Measurements from ENCODE around the gene PHLDB2.
A peak's percentile ranks its signal among the peaks of the same experiment; 100 is the strongest.

Gene PHLDB2

DNA sequence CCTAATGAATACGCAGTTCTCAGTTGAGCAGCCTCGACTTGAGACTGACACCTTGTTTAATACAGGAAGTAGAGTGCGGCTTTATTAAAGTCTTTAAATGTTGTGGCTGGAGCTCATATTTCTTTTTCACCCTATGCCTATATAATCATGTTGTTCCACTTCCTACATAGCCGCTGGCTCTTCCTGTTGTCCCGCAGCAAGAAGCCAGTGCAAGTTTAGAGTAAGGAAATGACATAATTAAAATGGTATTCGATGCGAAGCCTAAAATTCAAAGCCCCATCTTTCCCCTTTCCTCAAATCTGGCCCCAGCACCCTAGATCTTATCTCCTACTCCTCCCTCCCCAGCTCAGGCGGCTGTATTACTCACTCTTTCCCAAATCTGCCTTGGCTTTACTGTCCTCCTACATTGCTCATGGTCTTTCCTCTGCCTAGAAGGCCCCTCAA, 7.5 kb upstream of the PHLDB2 start:
- no peak for DNase-seq

DNA sequence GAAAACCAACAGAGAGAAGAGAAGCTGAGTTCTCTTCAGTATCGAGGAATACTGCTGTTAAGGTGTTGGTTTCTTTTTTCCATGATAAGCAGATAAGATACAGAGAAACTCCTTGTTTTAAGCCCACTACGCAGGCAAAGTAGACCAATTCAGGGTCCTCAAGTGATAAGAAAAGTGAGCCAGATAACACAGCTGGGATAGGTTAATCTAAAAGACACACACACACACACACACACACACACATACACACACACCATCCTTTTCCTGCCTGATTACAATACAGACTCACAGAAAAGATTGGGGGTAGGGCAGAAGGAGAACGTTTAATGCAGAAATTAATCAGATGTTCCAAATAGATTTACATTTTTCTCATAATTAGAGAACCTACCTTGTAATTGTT, 6.5 kb upstream of the PHLDB2 start:
- DNase-seq, result no peak

DNA sequence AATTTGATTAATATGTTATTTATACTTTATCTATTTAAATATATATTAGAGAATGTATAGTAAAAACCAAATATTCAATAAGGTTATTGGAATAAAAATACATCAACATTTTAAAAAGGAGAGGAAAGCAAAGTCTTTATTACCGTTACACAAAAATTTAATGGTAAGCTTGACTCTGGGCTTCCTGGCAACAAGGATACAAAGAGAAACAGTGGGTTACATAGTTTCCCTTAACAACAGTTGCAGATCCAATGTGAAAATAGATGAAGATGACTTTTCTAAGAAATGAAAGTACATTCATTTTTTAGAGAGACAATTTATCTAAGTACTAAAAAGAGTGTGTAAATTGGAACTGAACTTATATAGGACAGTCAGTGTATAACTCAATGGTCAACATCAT, 6.0 kb upstream of the PHLDB2 start:
- DNase-seq, result no peak

DNA sequence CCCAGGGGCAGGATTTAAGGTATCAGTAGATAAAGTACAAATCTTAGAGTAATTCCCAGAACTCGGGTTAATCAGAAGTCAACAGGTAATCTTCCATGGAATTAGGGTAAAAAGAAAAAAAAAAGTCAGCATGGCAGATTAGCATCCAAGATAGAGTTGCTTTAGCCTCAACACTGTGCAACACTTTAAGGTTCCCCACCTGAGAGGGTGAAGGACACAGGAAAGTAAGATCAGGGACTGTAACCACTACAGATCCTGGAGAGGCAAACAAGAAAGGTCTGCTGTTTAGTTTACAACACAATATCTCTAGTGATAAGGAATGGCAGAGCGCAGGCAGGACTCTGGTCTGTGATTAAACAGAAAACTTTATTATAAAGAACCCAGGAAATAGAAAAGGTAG, 4.1 kb upstream of the PHLDB2 start:
- no peak for DNase-seq

DNA sequence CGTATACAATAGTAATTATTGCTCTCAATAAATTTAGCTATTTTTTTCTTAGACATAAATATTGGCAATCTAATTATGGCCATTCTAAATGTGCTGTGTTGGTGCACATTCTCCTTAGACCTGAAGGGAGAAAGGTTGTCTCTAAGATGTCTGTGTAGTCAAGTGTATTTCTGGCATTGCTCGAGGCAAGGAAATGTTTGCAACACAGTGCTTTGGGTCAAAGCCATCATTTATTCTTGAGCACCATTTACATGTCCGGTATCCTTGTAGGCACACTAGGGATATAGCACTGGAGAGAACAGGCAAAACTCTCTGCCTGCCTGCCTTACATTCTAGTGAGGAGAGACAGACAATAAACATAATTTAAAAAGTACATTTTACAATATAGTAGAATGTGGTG, 2.6 kb upstream of the PHLDB2 start:
- DNase-seq, result no peak

DNA sequence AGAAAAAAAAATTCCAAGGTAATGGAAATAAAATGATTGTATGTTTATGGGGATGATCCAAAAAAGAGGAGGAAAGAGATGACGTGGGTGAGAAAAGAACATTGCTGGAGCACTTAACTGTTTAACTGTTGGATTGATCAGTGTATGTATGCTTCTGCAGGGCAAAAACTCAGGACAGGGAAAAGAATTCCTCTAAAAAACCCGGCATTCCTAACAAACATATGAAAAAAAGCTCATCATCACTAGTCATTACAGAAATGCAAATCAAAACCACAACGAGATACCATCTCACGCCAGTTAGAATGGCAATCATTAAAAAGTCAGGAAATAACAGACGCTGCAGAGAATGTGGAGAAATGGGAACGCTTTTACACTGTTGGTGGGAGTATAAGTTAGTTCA, 1.6 kb upstream of the PHLDB2 start:
- no peak for DNase-seq

DNA sequence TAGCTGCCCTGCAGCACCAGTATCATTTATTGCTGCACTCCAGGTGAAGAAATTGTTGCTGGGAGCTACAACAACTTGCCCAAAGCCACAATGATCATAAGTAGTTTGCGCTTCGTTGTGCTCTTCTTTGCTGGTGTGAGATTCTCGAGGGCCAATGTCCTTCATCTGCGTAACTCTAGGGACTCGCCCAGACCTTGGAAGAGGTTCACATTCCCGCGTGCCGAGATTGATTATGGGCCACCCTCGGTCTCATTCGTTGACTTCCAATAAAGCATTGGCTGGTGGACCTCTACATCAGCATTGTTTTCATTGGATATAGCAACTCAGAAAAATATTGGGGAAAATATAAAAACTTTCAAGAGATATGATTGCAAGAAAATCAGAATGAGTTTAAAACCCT, 423 bp upstream of the PHLDB2 start:
- DNase-seq, result no peak

DNA sequence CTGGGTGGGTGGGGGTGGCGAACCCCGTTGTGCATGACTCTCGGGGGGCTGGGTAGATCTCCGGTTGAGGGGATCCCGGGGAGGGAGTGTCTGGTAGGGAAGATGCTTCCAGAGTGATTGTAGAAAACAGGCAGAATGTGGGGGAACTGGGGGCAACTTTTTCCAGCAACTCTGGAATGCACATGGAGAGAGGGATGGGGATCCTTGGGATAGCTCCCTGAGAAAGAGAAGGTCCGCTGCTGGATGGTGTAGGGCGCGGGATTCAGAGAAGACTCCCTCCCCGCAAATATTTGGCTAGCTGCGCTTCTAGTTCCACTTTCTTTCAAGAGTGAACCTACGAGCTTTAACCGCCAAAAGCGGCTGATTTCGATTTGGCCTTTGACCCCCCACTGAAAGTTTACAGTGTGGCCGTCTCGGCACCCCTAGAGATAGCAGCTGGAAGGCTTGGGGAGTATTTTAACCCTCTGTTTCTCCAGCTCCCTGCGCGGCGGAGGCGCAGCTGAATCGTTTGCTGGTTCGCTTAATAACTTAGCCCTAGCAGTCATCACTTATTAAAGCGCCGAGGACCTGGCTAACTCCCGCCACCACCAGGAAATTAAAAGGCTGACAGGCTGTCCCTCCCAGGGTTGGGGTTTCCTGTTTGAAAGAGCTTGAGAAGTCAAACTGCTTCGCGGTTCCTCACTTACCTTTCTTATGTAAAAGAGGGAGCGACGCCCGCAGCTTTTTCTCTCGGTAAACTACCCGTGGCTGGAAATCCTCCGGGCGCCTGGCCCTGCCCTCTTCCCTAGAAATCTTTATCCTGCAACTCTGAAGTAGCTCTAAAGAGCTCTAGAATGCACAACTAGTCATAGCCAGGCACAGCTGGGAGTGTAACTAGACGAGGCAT, 1.2 kb downstream of the PHLDB2 start:
- peak; percentile 61 for DNase-seq

DNA sequence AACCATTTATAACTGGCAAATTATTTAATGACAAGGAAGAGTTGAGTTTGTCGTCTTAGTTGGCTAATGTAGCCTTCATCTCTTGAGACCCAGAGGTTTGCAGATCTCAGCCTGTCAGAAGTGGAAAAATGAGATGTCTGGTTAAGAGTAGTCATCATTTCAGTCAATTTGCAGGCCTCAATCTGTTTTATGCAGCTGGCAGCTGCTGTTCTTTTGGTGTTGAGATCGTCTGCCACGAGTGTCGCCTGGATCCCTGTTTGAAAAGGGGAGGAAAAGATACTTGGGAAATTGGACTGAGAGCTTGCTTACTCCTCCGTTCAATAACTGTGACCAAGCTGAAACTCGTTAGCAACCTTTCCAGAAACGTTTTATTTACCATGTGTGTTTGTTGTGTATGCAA, 2.3 kb downstream of the PHLDB2 start:
- no peak for DNase-seq

DNA sequence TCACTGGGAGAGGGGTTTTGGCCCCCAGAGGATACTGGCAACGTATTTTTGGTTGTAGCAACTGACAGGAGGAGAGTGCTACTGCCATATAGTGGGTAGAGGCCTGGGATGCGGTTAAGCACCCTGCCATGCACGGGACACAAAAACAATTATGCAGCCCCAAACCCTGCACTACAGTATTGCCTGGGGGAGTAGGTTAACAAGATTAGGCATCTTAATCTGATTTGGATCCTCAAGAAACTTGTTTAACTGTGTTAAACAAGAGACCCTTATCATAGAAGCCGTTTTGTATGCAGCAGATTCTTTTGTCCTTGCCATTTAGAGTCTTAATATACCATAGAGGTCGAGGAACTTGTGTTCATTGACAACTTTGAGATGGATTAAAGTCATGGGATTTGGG, 3.4 kb downstream of the PHLDB2 start:
- DNase-seq, result no peak

DNA sequence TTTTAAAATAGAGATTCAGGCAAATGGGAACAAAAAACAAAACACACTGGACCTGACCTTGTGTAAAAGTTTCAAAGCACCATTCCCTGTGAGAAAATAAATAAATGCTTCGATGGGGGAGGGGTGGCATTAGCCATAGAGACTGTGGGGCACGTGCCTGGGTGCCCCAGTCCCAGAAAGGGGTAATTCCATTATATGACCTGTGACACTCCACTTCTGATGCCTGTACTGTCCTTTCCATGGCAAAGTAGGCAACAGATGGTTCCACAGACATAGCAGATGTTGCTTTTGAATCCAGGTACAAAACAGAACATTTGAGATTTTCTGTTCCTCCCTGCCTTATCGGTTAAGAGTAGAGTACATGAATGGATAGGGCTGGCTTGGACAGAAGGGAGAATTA, 3.9 kb downstream of the PHLDB2 start:
- DNase-seq, result no peak

DNA sequence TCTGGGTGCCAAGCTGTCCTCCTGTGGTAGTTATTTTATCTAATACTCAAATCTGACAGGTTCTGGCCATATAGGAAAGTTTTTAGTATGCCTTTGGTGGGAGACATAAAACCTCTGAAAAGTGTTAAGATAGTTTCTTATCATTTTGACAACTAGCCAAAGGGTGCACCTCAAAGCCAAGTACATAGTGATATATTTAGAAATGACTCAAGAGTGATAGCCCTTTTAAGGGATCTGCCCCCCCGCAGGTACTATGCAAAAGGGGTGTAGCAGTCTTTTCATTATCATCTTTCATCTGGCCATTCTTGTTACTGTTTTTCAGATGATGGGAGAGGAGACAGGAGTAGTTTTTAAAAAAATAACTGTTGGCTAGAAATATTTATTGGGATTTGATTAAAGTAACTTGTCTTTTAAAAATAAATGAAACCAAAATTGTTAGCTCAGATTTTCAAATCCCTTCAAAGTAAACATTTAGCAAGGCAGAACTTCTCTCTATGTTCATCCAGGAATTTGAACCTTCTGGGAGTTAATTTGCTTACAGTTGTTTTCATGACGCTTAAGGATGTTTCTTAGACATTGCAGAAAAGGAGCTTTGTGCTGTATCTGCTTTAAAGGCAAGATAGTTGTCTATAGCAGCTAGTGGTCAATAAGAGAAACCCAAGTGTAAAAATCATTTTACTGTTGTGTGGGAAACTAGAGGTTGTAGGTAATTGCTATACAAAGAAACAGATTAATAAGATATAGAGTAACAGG, 5.1 kb downstream of the PHLDB2 start:
- DNase-seq, result no peak

DNA sequence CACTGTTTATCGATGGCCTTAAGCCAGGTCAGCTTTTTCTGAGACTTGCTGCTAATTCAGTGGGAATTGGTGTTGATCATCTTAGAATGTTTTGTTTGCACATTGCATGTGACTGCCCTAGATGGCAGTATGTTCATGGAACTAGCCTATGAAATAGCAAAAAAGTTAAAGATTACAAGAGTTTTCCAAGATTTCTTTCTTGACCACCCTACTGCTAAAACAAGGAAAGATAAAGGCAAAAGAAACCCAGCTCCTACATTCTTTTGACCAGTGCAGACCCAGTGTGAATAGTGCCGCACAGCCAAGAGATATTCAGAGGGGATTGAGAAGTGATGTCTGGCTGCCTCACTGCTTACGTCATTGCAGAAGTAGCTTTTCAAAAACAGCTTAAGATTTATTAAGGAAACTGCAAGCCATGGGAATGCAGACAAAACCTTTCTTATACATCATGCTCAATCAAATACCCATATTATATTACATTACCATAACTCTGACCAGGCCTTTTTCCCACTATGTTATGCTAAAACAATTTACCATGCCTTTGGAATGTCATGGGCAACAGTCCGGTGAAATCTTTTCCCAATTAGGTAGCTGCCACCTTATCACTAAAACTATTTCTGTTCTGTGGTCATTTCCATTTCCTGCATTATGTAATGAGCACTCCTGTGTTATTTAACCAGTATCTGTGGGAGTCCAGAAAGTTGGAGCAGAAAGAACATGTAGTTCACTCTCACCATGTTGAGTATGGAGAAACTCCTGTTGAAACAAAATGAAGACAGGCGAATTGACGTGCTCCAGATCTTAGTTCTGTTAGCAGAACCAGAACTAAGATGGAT, 6.0 kb downstream of the PHLDB2 start:
- DNase-seq, result no peak

DNA sequence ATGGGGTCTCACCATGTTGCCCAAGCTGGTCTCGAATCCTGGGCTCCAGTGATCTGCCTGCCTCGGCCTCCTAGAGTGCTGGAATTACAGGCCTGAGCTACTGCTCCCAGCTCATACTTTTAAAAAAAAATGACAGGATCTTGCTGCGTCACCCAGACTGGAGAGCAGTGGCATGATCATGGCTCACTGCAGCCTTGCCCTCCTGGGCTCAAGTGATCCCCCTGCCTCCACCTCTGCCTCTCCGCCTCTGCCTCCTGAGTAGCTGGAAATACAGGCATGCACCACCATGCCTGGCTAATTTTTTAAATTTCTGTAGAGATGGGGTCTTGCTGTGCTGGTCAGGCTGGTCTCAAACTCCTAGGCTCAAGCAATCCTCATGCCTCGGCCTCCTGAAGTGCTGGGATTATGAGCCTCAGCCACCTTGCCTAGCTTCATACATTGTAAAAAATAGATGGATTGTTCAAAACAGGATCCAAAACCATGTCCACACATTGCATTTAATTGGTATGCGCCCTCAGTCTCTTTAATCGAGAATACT, 8.9 kb downstream of the PHLDB2 start:
- no peak for DNase-seq

DNA sequence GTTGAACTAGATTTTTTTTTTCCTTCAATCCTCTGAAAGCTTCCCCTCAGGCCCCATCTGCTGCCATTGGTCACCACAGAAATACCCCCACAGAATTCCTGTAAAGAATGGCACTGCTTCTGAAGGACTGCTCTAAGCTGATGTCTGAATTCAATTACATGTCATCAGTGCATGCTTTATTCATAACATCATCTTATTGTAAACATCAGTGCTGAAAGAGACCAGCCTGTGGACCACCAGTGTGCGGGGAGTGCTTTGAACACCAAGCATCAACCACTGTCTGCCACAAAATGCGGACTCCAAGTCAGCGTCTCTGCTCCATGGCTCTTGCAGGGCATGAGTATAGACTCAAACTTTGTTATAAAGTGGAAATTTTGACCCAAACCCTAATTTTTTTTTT, 11.6 kb downstream of the PHLDB2 start:
- no peak for DNase-seq

DNA sequence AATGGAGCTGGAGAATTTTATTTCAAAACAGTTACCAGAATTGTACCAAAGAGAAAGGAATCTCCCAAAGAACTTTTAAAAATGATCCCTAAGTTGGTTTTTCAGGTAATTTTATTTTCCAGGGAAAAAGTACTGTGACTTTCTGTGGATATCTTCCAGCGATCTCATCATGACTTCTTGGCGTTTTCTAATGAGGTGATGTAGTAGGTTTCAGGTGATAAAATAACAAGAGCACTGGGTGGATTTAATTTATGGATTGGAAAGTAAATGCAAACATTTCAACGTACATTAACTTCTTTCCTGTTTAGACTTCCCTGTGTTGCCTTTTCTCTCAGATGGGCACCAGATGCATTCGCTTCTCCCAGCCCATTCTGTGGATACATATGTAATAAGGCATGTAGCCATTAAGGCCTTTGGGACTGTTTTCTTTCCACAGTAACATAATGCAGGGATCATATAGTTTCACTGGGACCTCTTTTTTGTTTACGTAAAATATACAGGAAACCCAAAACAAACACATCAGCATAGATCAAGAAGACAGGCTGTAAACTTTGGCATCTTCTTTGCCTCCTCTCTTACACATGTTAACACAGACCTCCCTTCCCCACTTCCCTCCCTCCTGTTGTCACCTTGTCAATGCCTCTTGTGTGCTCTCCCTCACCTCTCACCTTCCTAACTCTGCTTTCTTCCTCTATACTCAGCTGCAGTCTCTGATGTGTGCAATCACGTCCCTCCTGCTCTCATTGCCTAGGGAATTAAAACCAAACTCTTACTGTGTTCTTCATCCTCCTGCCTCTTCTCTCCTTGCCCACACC, 13.0 kb downstream of the PHLDB2 start:
- no peak for DNase-seq

DNA sequence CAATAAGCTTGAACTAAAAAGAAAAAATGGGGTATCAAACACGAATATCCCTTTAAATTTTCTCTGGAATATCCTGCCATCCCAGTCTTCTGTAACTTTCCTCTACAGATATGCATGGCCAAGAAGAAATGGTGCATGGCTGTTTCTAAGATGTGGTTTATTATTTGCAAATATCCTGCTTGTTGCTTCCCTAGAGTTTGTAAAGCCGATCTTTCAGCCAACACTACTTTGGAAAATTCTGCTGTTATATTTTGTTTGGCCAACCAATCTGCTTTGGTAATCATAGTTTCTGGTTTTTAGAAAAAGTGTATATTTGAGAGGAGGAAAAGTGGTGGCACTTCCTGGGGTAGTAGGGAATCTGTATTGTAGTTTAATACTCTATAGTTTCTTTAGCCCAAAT, 13.9 kb downstream of the PHLDB2 start:
- DNase-seq, result no peak

DNA sequence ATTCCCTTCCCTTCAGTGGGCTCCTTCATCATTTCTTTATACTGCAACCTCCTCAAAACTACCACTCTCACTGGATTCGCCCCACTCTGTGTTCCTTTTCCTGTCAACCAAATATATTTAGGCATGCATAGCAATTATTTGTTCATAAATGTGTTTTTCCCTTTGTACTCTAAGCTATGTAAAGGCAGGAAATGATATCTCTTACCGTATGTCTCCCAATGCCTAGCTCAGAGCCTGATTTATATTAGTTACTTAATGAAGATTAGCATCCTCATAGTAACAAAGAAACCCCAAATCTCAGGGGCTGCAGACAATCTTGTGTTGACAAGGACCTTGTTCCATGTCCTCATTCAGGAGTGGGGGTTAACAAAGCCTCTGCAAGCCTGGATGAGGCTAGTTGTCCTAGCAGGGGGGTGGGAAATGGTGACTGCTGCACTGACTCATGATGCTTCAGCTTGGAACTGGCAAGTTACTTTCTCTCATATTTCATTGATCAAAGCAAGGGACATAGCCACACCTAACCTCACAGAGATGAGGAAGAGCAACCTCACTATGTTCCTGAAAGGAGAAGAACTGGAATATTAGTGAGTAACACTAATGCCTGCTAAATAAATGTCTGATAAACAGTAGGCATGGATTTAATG, 15.2 kb downstream of the PHLDB2 start:
- no peak for DNase-seq

DNA sequence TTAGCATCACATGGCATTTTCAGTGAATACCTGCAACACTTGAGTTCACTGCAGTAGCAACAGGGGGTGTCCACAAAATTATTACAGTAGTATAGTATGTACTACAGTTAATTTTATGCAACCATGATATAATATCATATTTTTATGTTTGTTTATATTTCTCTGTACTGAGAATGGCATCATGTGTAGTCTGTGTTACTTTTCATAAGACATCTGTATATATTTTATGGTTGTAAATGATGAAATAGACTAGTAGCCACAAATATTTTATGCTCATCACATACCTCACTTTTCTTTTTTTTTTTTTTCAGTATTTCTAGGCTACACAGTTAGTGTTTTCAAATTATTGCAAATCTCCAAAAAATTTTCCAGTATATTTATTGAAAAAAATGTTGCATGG, 22.4 kb downstream of the PHLDB2 start:
- DNase-seq, result no peak

DNA sequence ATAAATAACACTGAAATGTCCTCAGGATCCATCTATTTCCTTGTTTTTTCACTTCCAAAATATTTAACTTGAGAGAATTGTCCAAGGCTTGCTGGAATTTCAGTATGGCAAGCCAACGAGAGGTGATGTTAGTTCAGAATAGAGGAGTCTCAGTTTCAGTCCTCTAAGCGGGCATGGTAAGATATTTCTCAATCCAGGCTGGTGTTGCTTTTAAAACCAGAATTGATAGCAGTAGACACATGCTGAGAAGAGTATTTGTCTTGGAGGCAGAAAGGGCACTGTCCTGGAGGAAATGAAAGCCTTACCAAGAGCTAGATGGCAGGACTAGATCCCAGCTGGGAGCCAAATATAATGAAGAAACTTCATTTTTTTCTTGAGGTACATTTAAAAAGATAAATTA, 23.1 kb downstream of the PHLDB2 start:
- DNase-seq, result no peak

DNA sequence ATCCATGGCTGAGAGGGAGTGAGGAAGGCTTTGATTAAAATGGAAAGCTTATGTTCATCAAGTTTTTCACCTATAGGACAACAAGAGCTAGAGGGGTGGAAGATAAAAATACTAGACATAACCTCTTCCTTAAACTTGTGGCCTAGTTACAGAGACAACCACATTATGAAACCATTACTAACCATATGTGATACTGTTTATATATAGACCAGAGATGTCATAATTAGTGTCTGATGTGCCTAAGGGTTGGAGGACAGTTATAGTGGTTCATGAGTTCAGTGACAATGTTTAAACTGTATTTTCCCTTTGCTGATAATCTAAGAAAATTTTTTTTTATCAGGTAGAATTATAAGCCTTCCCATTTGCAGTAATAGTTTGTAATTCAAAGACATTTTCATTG, 23.7 kb downstream of the PHLDB2 start:
- no peak for DNase-seq
